MCF 10A (cell line): ENCODE measurements around the gene ACOT11. TPM values are rescaled to one million over a fixed set of nuclear protein-coding genes. Genes with fewer than 3 reads are reported as not detected.
A peak's percentile ranks its signal among the peaks of the same experiment; 100 is the strongest.

ENCODE experiments used
- BruUV-seq: library from RNA; stranded (reverse); fragments of 400-500 nt; replicated peaks from 2 replicates; lab custom pipeline; 2021; lab: Mats Ljungman, UMichigan
- CTCF ChIA-PET: fragments of 300-600 bp; sonication (Branson Sonifier 250); formaldehyde crosslinking; extraction: SDS; loops from one replicate; lab custom pipeline; 2021; ENCODE audit warnings: antibody characterized with exemption, inconsistent platforms; lab: Yijun Ruan, JAX
- POLR2A ChIA-PET: fragments of 300-600, 350-650 bp; sonication (Branson Sonifier 250); formaldehyde crosslinking; extraction: SDS; loops from one replicate; lab custom pipeline; 2020; ENCODE audit warnings: antibody characterized with exemption, inconsistent platforms; lab: Yijun Ruan, JAX
- DNase-seq: peaks from one replicate; pipeline ENCODE4 v3.0.0-alpha.2; 2018; ENCODE audit not compliant: unreplicated experiment
- H3K27ac Mint-ChIP-seq: one replicate; pipeline ENCODE4 v1.8.0; 2022; ENCODE audit warnings: mild to moderate bottlenecking, low read depth, mixed read lengths; ENCODE audit not compliant: unreplicated experiment
- H3K27me3 Mint-ChIP-seq: one replicate; pipeline ENCODE4 v1.8.0; 2022; ENCODE audit warnings: mixed read lengths; ENCODE audit not compliant: insufficient read depth, unreplicated experiment
- H3K36me3 Mint-ChIP-seq: one replicate; pipeline ENCODE4 v1.8.0; 2022; ENCODE audit warnings: mild to moderate bottlenecking, moderate library complexity, mixed read lengths; ENCODE audit not compliant: insufficient read depth, unreplicated experiment
- H3K4me1 Mint-ChIP-seq: one replicate; pipeline ENCODE4 v1.8.0; 2022; ENCODE audit warnings: mixed read lengths; ENCODE audit not compliant: insufficient read depth, unreplicated experiment
- H3K4me3 Mint-ChIP-seq: one replicate; pipeline ENCODE4 v1.8.0; 2022; ENCODE audit warnings: mild to moderate bottlenecking, moderate library complexity, mixed read lengths; ENCODE audit not compliant: unreplicated experiment
- H3K9me3 Mint-ChIP-seq: one replicate; pipeline ENCODE4 v1.8.0; 2022; ENCODE audit warnings: mixed read lengths; ENCODE audit not compliant: unreplicated experiment
- CTCF ChIP-seq: fragments of 200-600 bp; IDR thresholded peaks from one replicate; pipeline ENCODE4 v1.8.0; 2022; ENCODE audit warnings: antibody characterized with exemption, mild to moderate bottlenecking; ENCODE audit not compliant: unreplicated experiment
- intact Hi-C: fragments of 100-400 bp; cut with micrococcal nuclease; formaldehyde crosslinking; loops from 2 replicates; pipeline ENCODE4 v1.14.1; 2022
- total RNA-seq: library from RNA; stranded (reverse); gene quantifications from 2 replicates; pipeline ENCODE4 v1.2.3, GENCODE V29; 2022

Gene ACOT11
- total RNA-seq, 1 experiment from 2014 or later: 5.3 TPM

- ChIA-PET CTCF (no interaction called here), POLR2A (no interaction called here)
- peak; percentile 37 for DNase-seq
- Mint-ChIP-seq H3K27ac (no peak overlapping the region), H3K4me3 (no peak overlapping the region), H3K9me3 (no peaks in the 10 kb centered on the region), H3K27me3 (no peaks in the 10 kb centered on the region), H3K4me1 (peaks cover 7% of the 10 kb centered on the region), H3K36me3 (no peaks in the 10 kb centered on the region)
- intact Hi-C loops: no loop called here
- no TSS peak for BruUV-seq
- TF ChIP-seq CTCF: no peak
Observed at GRCh38 chr1:54615531-54616279, 67.7 kb downstream of the ACOT11 start.

GRCh38 chr1:54619749-54620148, 71.7 kb downstream of the ACOT11 start:
- Mint-ChIP-seq H3K9me3 (no peaks in the 10 kb centered on the region), H3K27ac (no peak overlapping the region), H3K4me1 (peaks cover 12% of the 10 kb centered on the region), H3K27me3 (no peaks in the 10 kb centered on the region), H3K4me3 (no peak overlapping the region), H3K36me3 (peaks cover 11% of the 10 kb centered on the region)
- BruUV-seq: no TSS peak
- ChIA-PET CTCF (interaction anchor here (0.6 kb wide), 1 partner anchor 197 kb away, joined by 4 read pairs; no protein-coding TSS in a partner anchor), POLR2A (no interaction called here)
- intact Hi-C loops: no loop called here
- TF ChIP-seq CTCF: no peak
- DNase-seq: no peak

GRCh38 chr1:54623216-54624007, 75.4 kb downstream of the ACOT11 start, which contains the start of gene FAM151A:
Gene FAM151A, minus strand, starts transcription at chr1:54623525. Its CDS starts 130 bp downstream, at chr1:54623395.
- peaks cover 5% of the 10 kb centered on the region for H3K4me1 Mint-ChIP-seq
- H3K9me3 Mint-ChIP-seq: no peaks in the 10 kb centered on the region
- peaks cover 11% of the 10 kb centered on the region for H3K36me3 Mint-ChIP-seq
- BruUV-seq: no TSS peak
- CTCF ChIA-PET: interaction anchor here (0.7 kb wide), 1 partner anchor 175 kb away, joined by 3 read pairs; no protein-coding TSS in a partner anchor
- intact Hi-C loops: no loop called here
- POLR2A ChIA-PET: no interaction called here
- H3K4me3 Mint-ChIP-seq: no peak within 1 kb of the TSS
- no peak for DNase-seq
- H3K27me3 Mint-ChIP-seq: no peaks in the 10 kb centered on the region
- TF ChIP-seq CTCF: no peak
- H3K27ac Mint-ChIP-seq: no peak within 1 kb of the TSS
